DOHH2 (cell line): Measurements from ENCODE around the gene LMX1A.

Experiments
- EZH2phosphoT487 ChIP-seq: fragments of 200-600 bp; sonication (generic); IDR thresholded peaks from 2 replicates; pipeline ENCODE4 v1.6.1; 2017; ENCODE audit warnings: borderline replicate concordance, mild to moderate bottlenecking, antibody characterized with exemption, low read length, moderate library complexity, mixed read lengths
- TF ChIP-seq, protein P1 (sequence below): fragments of 200-600 bp; sonication (generic); IDR thresholded peaks from one replicate; pipeline ENCODE4 v1.5.1; 2014; ENCODE audit warnings: antibody characterized with exemption, mild to moderate bottlenecking, low read depth, low read length; ENCODE audit not compliant: poor library complexity, severe bottlenecking

DNA sequence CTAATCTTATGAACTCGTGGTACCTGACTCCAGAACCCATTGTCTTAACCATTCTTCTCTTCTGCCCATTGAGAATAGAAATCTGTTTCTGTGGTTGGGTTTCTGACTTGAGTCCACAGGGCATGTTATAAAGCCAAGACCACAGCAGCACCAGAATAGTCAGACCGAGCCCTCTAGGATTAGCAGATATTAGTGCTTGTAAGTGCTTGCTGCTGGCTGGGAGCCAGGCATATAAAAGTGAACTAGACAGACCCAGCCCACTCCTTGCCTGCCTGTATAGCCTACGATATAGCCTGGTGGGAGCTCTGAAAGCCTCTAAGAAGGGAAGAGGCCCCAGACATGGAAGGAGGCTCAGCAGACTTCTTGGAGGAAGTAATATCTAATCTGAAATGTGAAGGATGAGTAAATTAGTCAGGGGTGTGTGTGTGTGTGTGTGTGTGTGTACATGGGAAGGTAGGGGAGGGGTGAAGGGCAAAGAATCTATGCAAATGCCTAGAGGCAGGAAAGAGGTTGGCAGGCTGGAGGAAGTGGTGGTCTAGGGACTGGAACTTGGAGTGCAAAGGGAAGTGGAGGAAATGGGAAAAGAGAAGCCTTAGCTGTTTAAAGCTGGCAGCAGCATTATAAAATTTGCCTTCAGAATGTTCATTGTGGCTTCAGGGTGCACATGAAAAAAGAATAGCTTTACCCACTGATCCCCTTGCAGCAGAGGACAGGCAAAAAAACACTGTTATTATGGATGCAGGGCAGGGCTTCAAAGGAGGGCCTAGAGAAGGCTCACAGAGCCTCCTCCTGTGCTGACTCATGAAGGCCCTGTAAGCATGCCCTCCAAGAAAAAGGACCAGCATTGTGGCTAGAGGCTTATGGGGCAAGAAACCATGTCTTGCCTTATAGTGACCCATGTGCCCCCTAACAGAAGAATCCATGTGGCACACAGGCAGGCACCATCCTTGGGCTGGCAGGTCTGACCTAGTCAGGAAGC lies 169.2 kb downstream of the LMX1A start:
- TF ChIP-seq, protein P1, sequence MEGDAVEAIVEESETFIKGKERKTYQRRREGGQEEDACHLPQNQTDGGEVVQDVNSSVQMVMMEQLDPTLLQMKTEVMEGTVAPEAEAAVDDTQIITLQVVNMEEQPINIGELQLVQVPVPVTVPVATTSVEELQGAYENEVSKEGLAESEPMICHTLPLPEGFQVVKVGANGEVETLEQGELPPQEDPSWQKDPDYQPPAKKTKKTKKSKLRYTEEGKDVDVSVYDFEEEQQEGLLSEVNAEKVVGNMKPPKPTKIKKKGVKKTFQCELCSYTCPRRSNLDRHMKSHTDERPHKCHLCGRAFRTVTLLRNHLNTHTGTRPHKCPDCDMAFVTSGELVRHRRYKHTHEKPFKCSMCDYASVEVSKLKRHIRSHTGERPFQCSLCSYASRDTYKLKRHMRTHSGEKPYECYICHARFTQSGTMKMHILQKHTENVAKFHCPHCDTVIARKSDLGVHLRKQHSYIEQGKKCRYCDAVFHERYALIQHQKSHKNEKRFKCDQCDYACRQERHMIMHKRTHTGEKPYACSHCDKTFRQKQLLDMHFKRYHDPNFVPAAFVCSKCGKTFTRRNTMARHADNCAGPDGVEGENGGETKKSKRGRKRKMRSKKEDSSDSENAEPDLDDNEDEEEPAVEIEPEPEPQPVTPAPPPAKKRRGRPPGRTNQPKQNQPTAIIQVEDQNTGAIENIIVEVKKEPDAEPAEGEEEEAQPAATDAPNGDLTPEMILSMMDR = no peak
- no peak for TF ChIP-seq EZH2phosphoT487
